Naive B cell (primary cell): ENCODE measurements around the gene COPE. TPM values are rescaled to one million over a fixed set of nuclear protein-coding genes. Genes with fewer than 3 reads are reported as not detected.

Source experiments
- ATAC-seq, 2 donors: fragments of 150-1000 bp; cut with Tn5 transposase; 2 replicates each; pipeline ENCODE4 v1.10.0; 2021; ENCODE audit warnings: low read depth in 2 of 2, mild to moderate bottlenecking in 2 of 2, moderate library complexity in 2 of 2
- DNase-seq: peaks from one replicate; pipeline ENCODE4 v3.0.0; 2022
- H3K27ac Mint-ChIP-seq, 6 donors: one replicate each; pipeline ENCODE4 v1.8.0; 2020 to 2022; ENCODE audit warnings: mild to moderate bottlenecking in 6 of 6, mixed read lengths in 6 of 6, moderate library complexity in 5 of 6, inconsistent platforms in 2 of 6
- H3K27me3 Mint-ChIP-seq, 3 donors: one replicate each; pipeline ENCODE4 v1.8.0; 2021 to 2022; ENCODE audit warnings: mixed read lengths in 3 of 3, mild to moderate bottlenecking in 1 of 3
- H3K36me3 Mint-ChIP-seq, 2 donors: one replicate each; pipeline ENCODE4 v1.8.0; 2020 to 2022; ENCODE audit warnings: mixed read lengths in 2 of 2, inconsistent platforms in 1 of 2, mild to moderate bottlenecking in 1 of 2
- H3K4me1 Mint-ChIP-seq, 3 donors: one replicate each; pipeline ENCODE4 v1.8.0; 2020 to 2022; ENCODE audit warnings: mixed read lengths in 3 of 3, inconsistent platforms in 1 of 3, mild to moderate bottlenecking in 1 of 3, moderate library complexity in 1 of 3
- H3K4me3 Mint-ChIP-seq, 8 donors: one replicate each; pipeline ENCODE4 v1.8.0; 2020 to 2022; ENCODE audit warnings: mild to moderate bottlenecking in 8 of 8, mixed read lengths in 8 of 8, moderate library complexity in 8 of 8, inconsistent platforms in 2 of 8
- H3K9me3 Mint-ChIP-seq, 7 donors: one replicate each; pipeline ENCODE4 v1.8.0; 2020 to 2022; ENCODE audit warnings: mixed read lengths in 7 of 7, mild to moderate bottlenecking in 5 of 7, inconsistent platforms in 2 of 7, moderate library complexity in 1 of 7
- polyA plus RNA-seq, 6 donors: library from polyadenylated mRNA; unstranded; fragments of 300-500 nt; fragmentation: Illumina TruSeq; gene quantifications; one replicate each; pipeline ENCODE4 v1.2.3, GENCODE V29; 2021; ENCODE audit warnings: low read depth in 6 of 6

Gene COPE
- polyA plus RNA-seq, 6 donors from 2014 or later, result 204 to 322 (median 251) TPM

DNA sequence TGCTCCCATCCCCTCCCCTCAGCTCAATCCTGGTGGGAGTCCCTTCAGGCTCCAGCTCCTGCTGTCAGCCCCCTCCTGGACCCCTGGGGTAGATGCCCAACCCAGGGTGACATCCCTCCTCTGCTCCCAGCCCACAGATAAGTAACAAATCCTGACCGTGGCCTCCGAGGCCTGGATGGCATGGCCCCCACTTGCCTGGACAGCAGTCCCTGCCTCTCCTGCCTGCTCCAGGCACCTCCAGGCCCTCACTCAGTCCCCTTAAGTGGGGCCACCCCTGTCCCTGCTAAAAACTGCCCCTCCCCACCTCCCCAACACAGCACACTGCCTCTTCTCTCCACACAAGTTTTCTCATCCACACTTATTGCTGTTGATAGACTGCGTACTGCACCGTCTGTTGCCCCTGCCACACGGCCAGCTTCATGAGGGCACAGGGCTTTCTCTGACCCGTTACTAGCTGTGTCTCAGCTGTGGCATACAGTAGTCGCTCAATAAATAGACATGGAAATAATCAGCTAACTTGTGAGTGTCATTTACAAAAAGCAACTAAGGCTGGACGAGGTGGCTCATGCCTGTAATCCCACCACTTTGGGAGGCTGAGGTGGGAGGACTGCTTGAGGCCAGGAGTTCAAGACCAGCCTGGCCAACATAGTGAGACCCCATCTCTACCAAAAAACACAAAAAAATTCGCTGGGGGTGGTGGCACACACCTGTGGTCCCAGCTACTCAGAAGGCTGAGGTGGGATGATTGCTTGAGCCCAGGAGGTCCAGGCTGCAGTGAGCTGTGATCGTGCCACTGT is 29.0 kb downstream of the COPE start:
- peak overlapping the region in 1 of 6 donors; percentile 90 for H3K27ac Mint-ChIP-seq
- peaks cover 4 to 42% (median 38%) of the 10 kb centered on the region in 3 donors for H3K27me3 Mint-ChIP-seq
- H3K9me3 Mint-ChIP-seq, result peaks cover 0 to 3% (median 0%) of the 10 kb centered on the region in 7 donors
- H3K4me1 Mint-ChIP-seq, result peaks cover 0 to 4% (median 4%) of the 10 kb centered on the region in 3 donors
- H3K36me3 Mint-ChIP-seq, result no peaks in the 10 kb centered on the region
- H3K4me3 Mint-ChIP-seq, result no peak overlapping the region
- ATAC-seq (no peak), DNase-seq (no peak)

DNA sequence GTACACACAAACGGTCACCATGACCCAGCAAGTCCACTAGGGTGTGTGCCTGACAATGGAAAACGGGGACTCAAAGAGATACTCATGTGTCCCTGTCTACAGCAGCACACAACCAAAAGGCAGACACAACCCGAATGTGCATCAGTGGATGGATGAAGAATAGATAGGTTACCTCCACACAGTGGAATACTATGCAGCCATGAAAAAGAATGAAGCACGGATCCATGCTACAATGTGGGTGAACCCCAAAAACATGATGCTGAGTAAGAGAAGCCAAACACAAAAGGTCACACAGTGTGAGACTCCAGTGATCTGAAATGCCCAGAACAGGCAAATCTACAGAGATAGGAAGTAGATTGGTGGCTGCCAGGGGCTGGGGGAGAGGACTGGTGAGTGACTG is 32.2 kb downstream of the COPE start:
- Mint-ChIP-seq H3K27me3 (peaks cover 0 to 21% (median 18%) of the 10 kb centered on the region in 3 donors), H3K9me3 (peaks cover 0 to 3% (median 0%) of the 10 kb centered on the region in 7 donors), H3K27ac (peak overlapping the region in 1 of 6 donors; percentile 25), H3K4me1 (peaks cover 0 to 4% (median 0%) of the 10 kb centered on the region in 3 donors), H3K36me3 (no peaks in the 10 kb centered on the region), H3K4me3 (no peak overlapping the region)
- DNase-seq (no peak), ATAC-seq (no peak)

DNA sequence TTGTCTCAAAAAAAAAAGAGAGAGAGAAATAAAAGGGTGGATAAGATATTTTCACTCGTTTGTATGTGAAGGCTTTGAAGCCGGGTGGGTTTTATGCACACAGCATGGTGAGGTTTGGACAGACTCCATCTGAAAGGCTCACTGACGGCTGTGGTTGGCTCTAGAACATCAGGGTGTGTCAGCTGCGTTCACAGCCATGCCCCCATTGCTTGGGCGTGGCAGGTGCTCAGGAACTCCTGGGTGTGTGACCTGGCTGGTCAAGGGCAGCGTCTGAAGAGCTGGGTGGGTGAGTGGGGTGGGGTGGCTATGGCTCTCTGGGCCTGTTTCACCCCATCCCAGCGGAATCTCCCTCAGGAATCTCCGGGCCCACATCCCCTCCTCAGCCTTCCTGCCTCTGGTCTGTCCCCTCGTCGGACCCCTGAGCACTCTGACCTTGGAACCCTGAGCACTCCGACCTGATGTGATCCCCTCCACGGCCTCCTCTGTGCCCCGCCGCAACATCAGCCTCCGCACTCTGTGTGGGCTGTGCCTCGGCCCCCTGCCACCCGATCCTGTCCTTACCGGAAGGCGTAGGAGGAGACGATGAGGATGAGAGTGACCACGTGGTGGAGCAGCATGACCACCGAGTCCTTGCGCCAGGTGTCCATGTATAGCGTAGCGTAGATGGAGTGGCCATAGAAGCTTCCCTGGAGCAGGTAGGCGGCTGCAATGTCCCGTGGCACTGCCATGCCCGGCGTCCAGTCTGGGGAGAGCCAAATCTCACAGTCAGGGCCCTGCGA is 35.5 kb downstream of the COPE start:
- DNase-seq, result no peak
- H3K36me3 Mint-ChIP-seq, result no peaks in the 10 kb centered on the region
- no peak for ATAC-seq

DNA sequence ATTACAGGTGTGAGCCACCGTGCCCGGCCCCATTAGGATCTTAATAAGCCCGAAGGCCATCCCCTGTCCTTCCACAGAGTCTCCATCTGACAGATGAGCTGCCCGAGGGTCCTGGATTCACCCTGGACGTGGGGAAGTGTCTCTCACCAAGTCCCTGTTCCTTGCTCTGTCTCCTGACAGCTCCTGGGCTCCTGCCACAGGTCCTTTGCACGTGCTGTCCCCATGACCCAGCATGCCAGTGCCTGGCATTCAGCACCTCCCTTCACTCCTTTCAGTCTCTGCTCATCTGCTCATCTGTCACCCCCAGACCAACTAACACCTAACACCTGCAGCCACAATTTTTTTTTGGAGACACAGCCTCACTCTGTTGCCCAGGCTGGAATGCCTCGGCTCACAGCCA is 37.7 kb downstream of the COPE start:
- DNase-seq (no peak), ATAC-seq (no peak)
- peak overlapping the region in 2 of 8 donors; percentile 13 to 60 for H3K4me3 Mint-ChIP-seq
- H3K36me3 Mint-ChIP-seq, result no peaks in the 10 kb centered on the region
- H3K4me1 Mint-ChIP-seq, result peaks cover 0 to 4% (median 0%) of the 10 kb centered on the region in 3 donors
- peaks cover 0 to 6% (median 0%) of the 10 kb centered on the region in 7 donors for H3K9me3 Mint-ChIP-seq
- H3K27ac Mint-ChIP-seq, result no peak overlapping the region
- H3K27me3 Mint-ChIP-seq, result peaks cover 0 to under 1% (median under 1%) of the 10 kb centered on the region in 3 donors

More for the DNA sequence above, 35.5 kb downstream of the COPE start:
- Mint-ChIP-seq H3K4me3 (no peak overlapping the region), H3K9me3 (peaks cover 0 to 3% (median 0%) of the 10 kb centered on the region in 7 donors), H3K4me1 (peaks cover 0 to 4% (median 4%) of the 10 kb centered on the region in 3 donors), H3K27ac (peak overlapping the region in 1 of 6 donors; percentile 82), H3K27me3 (peaks cover 0 to 8% (median 8%) of the 10 kb centered on the region in 3 donors)

DNA sequence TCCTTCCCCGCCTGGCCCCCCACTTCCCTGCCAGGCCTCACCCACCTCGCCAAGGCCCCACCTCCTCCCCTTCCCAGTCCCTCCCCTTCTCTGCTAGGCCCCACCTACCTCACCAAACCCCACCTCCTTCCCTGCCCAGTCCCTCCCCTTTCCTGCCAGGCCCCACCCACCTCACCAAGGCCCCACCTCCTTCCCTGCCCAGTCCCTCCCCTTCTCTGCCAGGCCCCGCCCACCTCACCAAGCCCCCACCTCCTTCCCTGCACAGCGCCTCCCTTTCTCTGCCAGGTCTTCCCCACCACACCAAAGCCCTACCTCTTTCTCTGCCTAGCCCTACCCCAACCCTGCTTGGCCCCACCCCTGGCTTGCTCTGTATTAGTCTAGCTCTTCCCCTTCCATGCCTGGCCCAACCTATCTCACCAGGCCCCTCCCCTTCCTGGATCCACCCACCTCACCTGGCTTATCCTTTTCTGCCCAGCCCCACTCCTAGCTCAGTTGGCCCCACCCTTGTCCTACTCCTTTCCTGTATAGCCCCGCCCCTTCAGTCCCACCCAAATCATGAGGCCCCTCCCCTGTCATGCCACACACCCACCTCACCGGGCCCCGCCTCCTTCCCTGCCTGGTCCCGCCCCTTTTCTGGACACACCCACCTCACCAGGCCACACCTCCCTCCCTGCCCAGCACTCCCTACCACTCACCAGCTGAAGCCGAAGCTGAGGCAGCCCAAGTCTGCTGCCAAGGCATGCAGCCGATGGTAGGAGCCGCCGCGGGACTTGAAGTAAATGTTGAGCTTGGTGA is 39.4 kb downstream of the COPE start:
- Mint-ChIP-seq H3K36me3 (no peaks in the 10 kb centered on the region), H3K4me1 (peaks cover 0 to 4% (median 0%) of the 10 kb centered on the region in 3 donors), H3K4me3 (no peak overlapping the region), H3K27ac (peak overlapping the region in 1 of 6 donors; percentile 44), H3K9me3 (peaks cover 0 to 6% (median 0%) of the 10 kb centered on the region in 7 donors), H3K27me3 (no peaks in the 10 kb centered on the region)
- DNase-seq (no peak), ATAC-seq (peak; percentile 36 to 63)

DNA sequence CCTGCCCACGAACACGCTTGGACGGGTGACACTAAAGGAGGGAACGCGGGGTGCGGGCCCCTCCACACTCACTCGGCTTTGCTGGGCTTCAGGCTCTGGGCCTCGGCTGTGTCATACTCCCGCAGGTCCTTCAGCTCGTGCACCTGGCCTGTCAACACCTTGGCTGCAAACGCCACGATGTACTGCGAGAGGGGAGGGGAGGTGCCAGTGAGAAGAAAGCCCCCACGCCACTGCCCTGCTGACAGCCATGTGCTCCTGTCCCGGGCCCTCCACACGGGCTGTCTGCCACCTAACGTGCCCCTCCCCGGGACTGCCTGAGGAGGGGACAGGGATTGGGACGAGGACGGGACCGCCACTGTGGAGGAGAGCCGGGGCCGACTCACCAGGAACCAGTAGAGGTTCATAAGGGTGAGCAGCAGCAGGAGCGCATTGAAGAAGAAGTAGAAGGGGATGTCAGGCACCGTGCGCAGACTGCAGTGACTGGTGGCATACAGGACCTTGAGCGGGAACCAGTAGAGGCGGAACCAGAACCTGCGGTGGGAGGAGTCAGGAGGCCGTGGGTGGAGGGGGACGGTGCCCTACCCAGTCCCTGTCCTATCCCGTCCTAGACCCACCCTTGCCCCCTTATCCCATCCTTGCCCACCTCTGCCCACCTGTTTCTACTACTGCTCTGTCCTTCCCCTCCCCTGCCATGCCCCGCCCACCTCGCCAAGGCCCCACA is 40.2 kb downstream of the COPE start:
- ATAC-seq (no peak), DNase-seq (no peak)
- H3K36me3 Mint-ChIP-seq, result no peaks in the 10 kb centered on the region
- H3K4me3 Mint-ChIP-seq, result no peak overlapping the region
- no peak overlapping the region for H3K27ac Mint-ChIP-seq
- H3K27me3 Mint-ChIP-seq, result no peaks in the 10 kb centered on the region
- peaks cover 0 to 4% (median 0%) of the 10 kb centered on the region in 3 donors for H3K4me1 Mint-ChIP-seq
- H3K9me3 Mint-ChIP-seq, result peaks cover 0 to 6% (median 0%) of the 10 kb centered on the region in 7 donors

DNA sequence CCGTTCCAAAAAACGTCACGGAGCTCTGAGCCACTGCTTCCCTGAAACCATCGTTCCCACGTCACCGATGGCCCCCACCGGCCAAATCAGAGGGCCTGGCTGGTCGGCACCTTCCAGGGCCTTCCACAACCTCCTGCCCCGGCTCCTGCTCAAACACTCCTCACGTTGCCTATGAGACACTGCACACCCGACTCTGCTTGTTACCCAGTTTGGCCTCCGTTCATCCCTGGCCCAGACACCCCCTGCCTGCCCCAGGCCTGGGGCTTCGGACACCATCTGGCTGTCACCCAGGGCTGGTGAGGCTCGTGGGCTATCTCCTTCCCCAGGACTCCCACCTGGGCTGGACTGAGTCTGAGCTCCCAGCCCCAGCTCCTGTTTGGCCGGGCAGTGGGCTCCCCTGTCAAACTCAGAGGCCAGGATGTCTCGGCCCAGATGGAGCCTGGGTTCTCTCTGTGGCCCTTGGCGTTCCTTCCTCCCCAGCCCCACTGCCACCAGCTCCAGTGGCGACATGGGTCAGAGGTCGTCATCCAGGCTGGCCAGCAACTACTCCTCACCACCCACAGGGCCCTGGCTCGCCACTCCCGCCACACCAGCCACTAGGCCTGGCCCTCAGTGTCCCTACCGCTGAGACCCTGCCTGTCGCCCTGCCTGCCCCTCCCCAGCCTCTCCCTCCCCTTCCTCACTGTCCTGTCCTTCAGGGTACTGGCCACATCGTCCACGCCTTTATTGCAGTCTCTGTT is 41.0 kb downstream of the COPE start:
- ATAC-seq (no peak), DNase-seq (no peak)
- Mint-ChIP-seq H3K27ac (no peak overlapping the region), H3K9me3 (peaks cover 0 to 6% (median 0%) of the 10 kb centered on the region in 7 donors), H3K27me3 (peaks cover 0 to 2% (median 1%) of the 10 kb centered on the region in 3 donors), H3K4me3 (peak overlapping the region in 1 of 8 donors; percentile 39), H3K4me1 (peaks cover 0 to 5% (median 0%) of the 10 kb centered on the region in 3 donors), H3K36me3 (no peaks in the 10 kb centered on the region)

DNA sequence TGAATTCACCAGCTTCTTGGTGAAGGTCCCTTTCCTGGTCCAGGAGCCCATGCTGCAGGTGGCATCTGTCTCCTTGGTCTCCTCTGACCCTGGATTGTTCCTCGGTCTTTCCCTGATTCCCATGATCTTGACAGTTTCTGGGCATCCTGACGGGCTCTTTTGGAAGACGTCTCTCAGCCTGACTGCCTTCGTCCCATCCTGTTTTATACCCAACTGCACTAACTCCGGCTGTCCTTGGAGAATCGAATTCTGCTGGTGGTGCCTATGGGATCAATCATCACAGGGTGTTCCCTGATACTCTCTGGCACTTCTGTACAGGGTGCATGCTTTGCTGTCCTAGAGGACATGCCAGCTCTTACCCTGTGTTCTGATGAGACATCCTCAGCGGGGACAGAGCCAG is 42.3 kb downstream of the COPE start:
- ATAC-seq, result no peak
- Mint-ChIP-seq H3K27me3 (peaks cover 2 to 10% (median 8%) of the 10 kb centered on the region in 3 donors), H3K27ac (no peak overlapping the region), H3K36me3 (no peaks in the 10 kb centered on the region), H3K4me1 (peaks cover 0 to 8% (median 0%) of the 10 kb centered on the region in 3 donors), H3K4me3 (no peak overlapping the region), H3K9me3 (peaks cover 0 to 6% (median 0%) of the 10 kb centered on the region in 7 donors)
- no peak for DNase-seq

DNA sequence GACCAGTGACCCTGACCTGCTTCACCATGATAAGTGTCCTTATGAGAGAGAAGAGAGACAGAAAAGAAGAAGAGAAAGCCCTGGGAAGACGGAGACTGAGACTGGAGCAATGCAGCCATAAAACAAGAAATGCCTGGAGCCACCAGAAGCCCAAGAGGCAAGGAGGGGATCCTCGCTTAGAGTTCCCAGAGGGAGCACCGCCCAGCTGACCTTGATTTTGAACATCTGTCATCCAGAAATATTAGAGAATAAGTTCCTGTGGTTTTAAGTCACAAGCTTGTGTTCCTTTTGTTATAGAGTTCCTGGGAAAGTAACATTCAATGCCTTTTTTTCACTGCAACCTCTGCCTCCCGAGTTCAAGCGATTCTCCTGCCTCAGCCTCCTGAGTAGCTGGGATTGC is 43.5 kb downstream of the COPE start:
- H3K4me3 Mint-ChIP-seq, result no peak overlapping the region
- peaks cover 0 to 6% (median 0%) of the 10 kb centered on the region in 7 donors for H3K9me3 Mint-ChIP-seq
- no peaks in the 10 kb centered on the region for H3K36me3 Mint-ChIP-seq
- DNase-seq (no peak), ATAC-seq (no peak)
- H3K27ac Mint-ChIP-seq, result no peak overlapping the region
- peaks cover 6 to 22% (median 14%) of the 10 kb centered on the region in 3 donors for H3K27me3 Mint-ChIP-seq
- peaks cover 5 to 12% (median 9%) of the 10 kb centered on the region in 3 donors for H3K4me1 Mint-ChIP-seq

DNA sequence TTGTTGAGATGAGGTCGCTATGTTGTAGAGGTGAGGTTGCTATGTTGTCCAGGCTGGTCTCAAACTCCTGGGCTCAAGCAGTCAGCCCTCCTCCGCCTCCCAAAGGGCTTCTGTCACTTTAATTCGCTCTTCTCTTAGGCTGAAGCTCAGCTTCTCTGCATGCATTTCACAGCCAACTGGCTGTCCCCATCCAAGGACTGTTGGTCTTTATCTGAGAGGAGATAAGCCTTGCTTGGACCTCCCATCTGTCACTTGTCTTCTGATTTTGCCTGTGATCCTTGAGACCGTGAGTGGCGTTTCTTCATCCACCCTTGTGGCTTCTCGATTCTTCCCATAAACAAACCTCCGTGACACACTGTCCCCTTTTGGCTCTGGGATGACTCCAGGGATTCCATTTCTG is 47.6 kb downstream of the COPE start:
- DNase-seq (no peak), ATAC-seq (no peak)
- no peaks in the 10 kb centered on the region for H3K36me3 Mint-ChIP-seq
- H3K4me3 Mint-ChIP-seq, result peak overlapping the region in 3 of 8 donors; percentile 33 to 50 (median 43)
- H3K9me3 Mint-ChIP-seq, result peaks cover 0 to 3% (median 0%) of the 10 kb centered on the region in 7 donors
- H3K4me1 Mint-ChIP-seq, result peaks cover 7 to 11% (median 10%) of the 10 kb centered on the region in 3 donors
- H3K27me3 Mint-ChIP-seq, result peaks cover 6 to 25% (median 18%) of the 10 kb centered on the region in 3 donors
- H3K27ac Mint-ChIP-seq, result no peak overlapping the region

DNA sequence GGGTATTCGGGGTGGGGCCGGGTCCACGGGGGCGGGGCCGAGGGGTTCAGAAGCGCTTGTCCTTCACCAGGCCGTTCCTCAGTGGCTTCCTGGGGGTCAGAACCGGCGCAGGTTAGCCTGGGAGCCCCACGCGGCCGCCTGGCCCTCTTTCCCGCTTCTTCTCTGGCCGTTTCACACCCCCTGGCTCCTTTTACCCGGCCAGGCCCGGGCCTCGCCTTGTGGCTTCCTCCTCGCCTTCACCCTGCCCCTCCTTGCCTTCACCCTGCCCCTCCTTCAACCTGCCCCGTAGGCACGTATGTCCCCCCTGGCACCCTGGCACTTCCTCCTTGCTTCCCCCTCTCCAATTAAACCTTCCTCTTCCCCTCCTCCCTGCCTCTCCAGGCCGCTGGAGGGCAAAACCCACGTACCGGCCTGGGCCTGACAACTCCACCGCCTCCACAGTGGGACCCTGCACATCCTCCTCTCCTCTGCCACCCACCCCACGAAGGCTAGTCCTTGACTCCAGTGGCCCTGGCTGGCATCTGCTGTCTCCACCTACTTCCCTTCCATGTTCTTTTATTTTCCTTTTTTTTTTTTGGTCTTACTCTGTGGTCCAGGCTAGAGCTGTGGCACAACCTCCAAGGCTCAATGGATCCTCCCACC is 48.5 kb downstream of the COPE start:
- ATAC-seq (no peak), DNase-seq (no peak)
- Mint-ChIP-seq H3K4me1 (peaks cover 7 to 11% (median 10%) of the 10 kb centered on the region in 3 donors), H3K27me3 (peaks cover 6 to 25% (median 18%) of the 10 kb centered on the region in 3 donors), H3K9me3 (peaks cover 0 to 3% (median 0%) of the 10 kb centered on the region in 7 donors), H3K27ac (peak overlapping the region in 3 of 6 donors; percentile 36 to 95 (median 68)), H3K36me3 (no peaks in the 10 kb centered on the region), H3K4me3 (peak overlapping the region in 5 of 8 donors; percentile 12 to 76 (median 64))
